ENCODE data around the gene PSAP. TPM values are rescaled to one million over a fixed set of nuclear protein-coding genes. Genes with fewer than 3 reads are reported as not detected.

The PSAP gene
- total RNA-seq, 1 donor from 2014 or later, result 510 TPM

DNA sequence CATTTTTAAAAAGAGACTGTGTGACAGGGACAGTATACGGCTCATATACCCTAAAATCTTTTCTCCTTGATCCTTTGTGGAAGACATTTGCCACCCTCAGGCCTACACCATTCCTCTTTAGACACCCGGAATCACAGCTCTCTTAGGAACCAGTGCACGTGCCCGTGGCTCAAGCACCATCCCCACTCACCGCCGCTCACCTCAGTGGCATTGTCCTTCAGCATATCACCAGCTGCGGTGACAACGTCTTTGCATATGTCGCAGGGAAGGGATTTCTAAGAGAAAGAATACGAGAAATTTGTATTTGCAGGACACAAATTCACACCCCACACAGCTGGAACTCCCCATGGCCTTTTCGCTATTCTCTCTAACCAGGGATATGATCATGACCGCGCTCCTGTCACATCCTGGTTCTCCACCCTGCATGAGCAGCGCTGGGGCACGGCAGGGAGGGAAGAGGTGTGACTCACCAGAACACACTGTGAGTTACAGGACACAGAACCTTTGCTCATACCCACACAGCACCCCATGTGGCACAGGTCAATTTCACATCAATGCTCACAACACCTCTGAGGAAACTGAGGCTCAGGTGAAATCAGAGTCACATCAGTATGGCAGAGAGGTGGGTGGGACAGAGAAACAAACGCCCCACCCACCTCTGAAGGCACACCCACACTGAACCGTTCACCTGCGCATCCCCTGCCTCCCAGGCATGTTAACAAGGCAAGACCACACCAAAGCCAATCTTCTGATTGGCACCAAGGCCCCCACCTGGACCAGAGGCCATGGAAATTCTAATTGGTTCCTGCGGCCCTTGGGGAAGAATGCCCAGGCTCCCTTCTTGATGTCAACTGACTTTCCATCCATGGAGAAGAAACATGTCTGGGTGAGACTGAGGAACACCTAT, 19.2 kb downstream of the PSAP start:
- no peak overlapping the region for H3K4me3 Mint-ChIP-seq (ENCODE audit: low read depth)
- H3K36me3 Mint-ChIP-seq (ENCODE audit: insufficient read depth), result peaks cover 19% of the 10 kb centered on the region
- TF ChIP-seq, protein P1, sequence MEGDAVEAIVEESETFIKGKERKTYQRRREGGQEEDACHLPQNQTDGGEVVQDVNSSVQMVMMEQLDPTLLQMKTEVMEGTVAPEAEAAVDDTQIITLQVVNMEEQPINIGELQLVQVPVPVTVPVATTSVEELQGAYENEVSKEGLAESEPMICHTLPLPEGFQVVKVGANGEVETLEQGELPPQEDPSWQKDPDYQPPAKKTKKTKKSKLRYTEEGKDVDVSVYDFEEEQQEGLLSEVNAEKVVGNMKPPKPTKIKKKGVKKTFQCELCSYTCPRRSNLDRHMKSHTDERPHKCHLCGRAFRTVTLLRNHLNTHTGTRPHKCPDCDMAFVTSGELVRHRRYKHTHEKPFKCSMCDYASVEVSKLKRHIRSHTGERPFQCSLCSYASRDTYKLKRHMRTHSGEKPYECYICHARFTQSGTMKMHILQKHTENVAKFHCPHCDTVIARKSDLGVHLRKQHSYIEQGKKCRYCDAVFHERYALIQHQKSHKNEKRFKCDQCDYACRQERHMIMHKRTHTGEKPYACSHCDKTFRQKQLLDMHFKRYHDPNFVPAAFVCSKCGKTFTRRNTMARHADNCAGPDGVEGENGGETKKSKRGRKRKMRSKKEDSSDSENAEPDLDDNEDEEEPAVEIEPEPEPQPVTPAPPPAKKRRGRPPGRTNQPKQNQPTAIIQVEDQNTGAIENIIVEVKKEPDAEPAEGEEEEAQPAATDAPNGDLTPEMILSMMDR (IDR thresholded peaks at IDR 0.05; ENCODE audit: unreplicated experiment), result no peak
- no peaks in the 10 kb centered on the region for H3K9me3 Mint-ChIP-seq (ENCODE audit: low read depth)
- H3K27me3 Mint-ChIP-seq, result no peaks in the 10 kb centered on the region
- peaks cover 10% of the 10 kb centered on the region for H3K4me1 Mint-ChIP-seq (ENCODE audit: low read depth)
- H3K27ac Mint-ChIP-seq, result peak overlapping the region; percentile 81
- DNase-seq (ENCODE audit: low spot score, unreplicated experiment), result no peak

DNA sequence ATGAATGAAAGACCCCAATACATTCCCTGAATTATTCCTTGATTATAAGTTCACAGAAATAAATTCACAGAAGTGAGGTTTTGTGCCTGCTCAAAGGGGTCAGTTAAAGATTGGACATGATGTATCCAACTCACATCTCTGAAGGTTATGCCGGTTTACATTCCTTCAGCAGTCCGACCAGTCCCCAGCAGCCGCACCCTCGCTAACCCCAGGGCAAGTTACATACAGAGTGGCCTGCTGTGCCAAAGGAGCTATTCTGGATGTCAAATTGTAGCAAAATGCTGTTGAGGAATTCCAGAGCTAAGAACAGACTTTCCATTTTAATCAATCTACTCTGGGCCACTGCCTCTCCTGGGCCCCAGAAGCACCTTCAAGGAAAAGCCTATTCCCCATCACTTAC, 20.3 kb downstream of the PSAP start:
- Mint-ChIP-seq H3K27me3 (no peaks in the 10 kb centered on the region), H3K9me3 (ENCODE audit: low read depth) (no peaks in the 10 kb centered on the region), H3K4me3 (ENCODE audit: low read depth) (no peak overlapping the region), H3K36me3 (ENCODE audit: insufficient read depth) (peaks cover 22% of the 10 kb centered on the region), H3K4me1 (ENCODE audit: low read depth) (peaks cover 2% of the 10 kb centered on the region), H3K27ac (no peak overlapping the region)
- DNase-seq (ENCODE audit: low spot score, unreplicated experiment), result no peak
- TF ChIP-seq, protein P1 (IDR thresholded peaks at IDR 0.05; ENCODE audit: unreplicated experiment), result no peak

DNA sequence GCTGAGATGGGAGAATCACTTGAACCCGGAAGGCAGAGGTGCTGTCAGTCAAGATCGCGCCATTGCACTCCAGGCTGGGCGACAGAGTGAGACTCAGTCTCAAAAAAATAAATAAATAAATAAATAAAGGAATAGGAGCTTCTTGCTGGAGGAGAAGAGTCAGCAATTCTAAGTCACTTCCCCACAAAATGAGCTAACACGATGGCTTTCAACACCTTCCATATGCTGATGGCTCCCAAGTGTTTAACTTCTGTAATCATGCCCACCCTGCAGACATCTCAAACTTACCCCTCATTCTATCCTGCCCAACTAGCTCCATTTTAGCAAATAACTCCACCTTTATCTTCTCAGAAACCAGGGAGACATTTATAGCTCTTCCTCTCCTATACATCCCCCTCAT, 21.2 kb downstream of the PSAP start:
- no peak overlapping the region for H3K4me3 Mint-ChIP-seq (ENCODE audit: low read depth)
- H3K36me3 Mint-ChIP-seq (ENCODE audit: insufficient read depth), result peaks cover 25% of the 10 kb centered on the region
- no peaks in the 10 kb centered on the region for H3K27me3 Mint-ChIP-seq
- H3K9me3 Mint-ChIP-seq (ENCODE audit: low read depth), result no peaks in the 10 kb centered on the region
- no peak overlapping the region for H3K27ac Mint-ChIP-seq
- TF ChIP-seq, protein P1 (IDR thresholded peaks at IDR 0.05; ENCODE audit: unreplicated experiment), result no peak
- DNase-seq (ENCODE audit: low spot score, unreplicated experiment), result no peak
- H3K4me1 Mint-ChIP-seq (ENCODE audit: low read depth), result peaks cover 1% of the 10 kb centered on the region

DNA sequence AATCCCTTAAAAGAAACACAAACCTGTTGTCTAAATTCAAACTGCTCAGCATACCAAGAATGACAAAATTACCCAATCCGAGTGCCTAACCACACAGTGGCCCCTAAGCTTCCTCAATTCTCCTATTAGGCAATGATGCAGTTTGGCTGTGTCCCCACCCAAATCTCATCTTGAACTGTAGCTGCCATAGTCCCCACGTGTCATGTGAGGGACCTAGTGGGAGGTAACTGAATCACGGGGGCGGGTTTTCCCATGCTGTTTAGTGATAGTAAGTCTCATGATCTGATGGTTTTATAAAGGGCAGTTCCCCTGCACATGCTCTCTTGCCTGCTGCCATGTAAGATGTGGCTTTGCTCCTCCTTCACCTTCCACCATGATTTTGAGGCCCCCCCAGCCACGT, 21.9 kb downstream of the PSAP start:
- DNase-seq (ENCODE audit: low spot score, unreplicated experiment), result no peak
- Mint-ChIP-seq H3K9me3 (ENCODE audit: low read depth) (no peaks in the 10 kb centered on the region), H3K27ac (no peak overlapping the region), H3K36me3 (ENCODE audit: insufficient read depth) (peaks cover 25% of the 10 kb centered on the region), H3K4me3 (ENCODE audit: low read depth) (no peak overlapping the region), H3K27me3 (no peaks in the 10 kb centered on the region), H3K4me1 (ENCODE audit: low read depth) (no peaks in the 10 kb centered on the region)
- TF ChIP-seq, protein P1 (IDR thresholded peaks at IDR 0.05; ENCODE audit: unreplicated experiment), result no peak

DNA sequence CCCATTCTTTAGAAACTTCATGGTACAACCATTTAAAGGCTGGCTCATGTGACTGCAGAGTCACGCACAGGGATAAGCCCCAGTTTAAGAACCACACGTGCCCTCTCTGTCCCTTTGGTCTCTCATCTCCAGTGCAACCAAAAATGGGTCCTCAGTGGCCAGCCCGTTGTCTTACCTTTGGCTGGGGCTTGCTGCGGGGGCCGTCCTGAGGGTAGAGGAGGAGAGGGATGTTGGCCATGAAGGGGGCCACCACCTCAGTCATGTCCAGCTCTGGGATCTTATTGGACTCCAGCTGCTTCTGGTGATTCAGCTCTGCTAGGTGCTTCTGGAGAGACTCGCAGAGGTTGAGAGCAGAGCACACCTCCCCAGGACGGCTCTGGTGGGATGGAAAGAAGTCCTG, 22.3 kb downstream of the PSAP start:
- no peaks in the 10 kb centered on the region for H3K9me3 Mint-ChIP-seq (ENCODE audit: low read depth)
- H3K36me3 Mint-ChIP-seq (ENCODE audit: insufficient read depth), result peaks cover 25% of the 10 kb centered on the region
- H3K27ac Mint-ChIP-seq, result no peak overlapping the region
- H3K27me3 Mint-ChIP-seq, result no peaks in the 10 kb centered on the region
- TF ChIP-seq, protein P1 (IDR thresholded peaks at IDR 0.05; ENCODE audit: unreplicated experiment), result no peak
- no peaks in the 10 kb centered on the region for H3K4me1 Mint-ChIP-seq (ENCODE audit: low read depth)
- H3K4me3 Mint-ChIP-seq (ENCODE audit: low read depth), result no peak overlapping the region
- DNase-seq (ENCODE audit: low spot score, unreplicated experiment), result no peak
